H1 (cell line): Measurements from ENCODE around the gene GPBP1. TPM values are rescaled to one million over a fixed set of nuclear protein-coding genes. Genes with fewer than 3 reads are reported as not detected.

Source experiments
- CTCF ChIA-PET: fragments of 300-600 bp; sonication (Branson Sonifier 250); formaldehyde crosslinking; loops from one replicate; lab custom pipeline; 2021; ENCODE audit not compliant: partially characterized antibody; lab: Charles Lee
- POLR2A ChIA-PET: fragments of 300-600 bp; sonication (Branson Sonifier 250); formaldehyde crosslinking; loops from one replicate; lab custom pipeline; 2021; ENCODE audit warnings: inconsistent platforms; ENCODE audit not compliant: partially characterized antibody; lab: Charles Lee
- DNase-seq, 2 experiments: peaks; one replicate each; pipeline versions ENCODE4 v3.0.0 to v3.0.0-alpha.2; 2010 to 2022; ENCODE audit warnings: low spot score in 2 of 2, low read depth in 1 of 2, mixed read lengths in 1 of 2
- FAIRE-seq: peaks from 2 replicates; lab custom pipeline; 2011; peaks lifted over from hg19 to GRCh38; lab: Jason Lieb, UNC
- H2AFZ ChIP-seq: 2 replicates; pipeline ENCODE4 v1.8.1; 2012; ENCODE audit warnings: low read length, inconsistent platforms
- H2AK5ac ChIP-seq: 2 replicates; pipeline ENCODE4 v1.6.1; 2013; ENCODE audit warnings: low read depth, low read length
- H2BK120ac ChIP-seq: replicated peaks from 2 replicates; pipeline ENCODE3; 2013; ENCODE audit warnings: low read depth, low read length, inconsistent platforms
- H2BK12ac ChIP-seq: 2 replicates; pipeline ENCODE4 v1.6.1; 2013; ENCODE audit warnings: low read depth, low read length
- H2BK15ac ChIP-seq: 2 replicates; pipeline ENCODE4 v1.6.1; 2013; ENCODE audit warnings: low read length
- H2BK20ac ChIP-seq: 2 replicates; pipeline ENCODE4 v1.6.1; 2013; ENCODE audit warnings: low read length
- H2BK5ac ChIP-seq: 2 replicates; pipeline ENCODE4 v1.6.1; 2013; ENCODE audit warnings: low read depth, low read length
- H3K14ac ChIP-seq: 2 replicates; pipeline ENCODE4 v1.6.1; 2013; ENCODE audit warnings: inconsistent platforms; ENCODE audit not compliant: insufficient read length
- H3K18ac ChIP-seq: 2 replicates; pipeline ENCODE4 v1.6.1; 2013; ENCODE audit warnings: low read length; ENCODE audit errors: extremely low read depth
- H3K23ac ChIP-seq: 2 replicates; pipeline ENCODE4 v1.6.1; 2013; ENCODE audit warnings: inconsistent platforms; ENCODE audit not compliant: insufficient read length
- H3K23me2 ChIP-seq: 2 replicates; pipeline ENCODE4 v1.6.1; 2013; ENCODE audit warnings: low read depth, low read length
- H3K27ac ChIP-seq: 2 replicates; pipeline ENCODE4 v1.6.1; 2011; ENCODE audit warnings: low read depth, low read length, inconsistent platforms
- H3K27me3 ChIP-seq, 4 experiments: replicated peaks in 1 of 4; 1 replicate in 1 of 4; 2 replicates in 3 of 4; pipeline versions ENCODE4 v1.6.1 to v1.8.1; 2011 to 2013; ENCODE audit warnings: low read length in 3 of 4, mild to moderate bottlenecking in 3 of 4, inconsistent platforms in 2 of 4, mixed read lengths in 2 of 4, moderate library complexity in 1 of 4; ENCODE audit not compliant: control insufficient read depth in 3 of 4, insufficient read depth in 3 of 4; ENCODE audit errors: extremely low read depth in 1 of 4
- H3K36me3 ChIP-seq, 4 experiments: 2 replicates each; pipeline versions ENCODE4 v1.6.1 to v1.8.1; 2011 to 2013; ENCODE audit warnings: mild to moderate bottlenecking in 4 of 4, low read length in 3 of 4, moderate library complexity in 2 of 4, control low read depth in 1 of 4, inconsistent platforms in 1 of 4; ENCODE audit not compliant: insufficient read depth in 4 of 4, control insufficient read depth in 2 of 4
- H3K4ac ChIP-seq: replicated peaks from 2 replicates; pipeline ENCODE3; 2013; ENCODE audit warnings: low read length, low read depth, mixed read lengths, inconsistent platforms; ENCODE audit not compliant: insufficient read length
- H3K4me1 ChIP-seq, 4 experiments: replicated peaks in 1 of 4; 1 replicate in 1 of 4; 2 replicates in 3 of 4; pipeline versions ENCODE4 v1.6.1 to v1.8.1; 2011 to 2013; ENCODE audit warnings: low read length in 3 of 4, inconsistent platforms in 2 of 4, mixed read lengths in 1 of 4; ENCODE audit not compliant: insufficient read depth in 4 of 4, control insufficient read depth in 3 of 4
- H3K4me2 ChIP-seq, 2 experiments: 2 replicates each; pipeline versions ENCODE4 v1.6.1 to v1.8.1; 2011 to 2013; ENCODE audit warnings: low read depth in 2 of 2, low read length in 2 of 2, control low read depth in 1 of 2, inconsistent platforms in 1 of 2, mild to moderate bottlenecking in 1 of 2; ENCODE audit not compliant: insufficient read depth in 1 of 2
- H3K4me3 ChIP-seq, 4 experiments: fragments of 200-600, 300-600 bp in 1 of 4; sonication (generic), shearing (Covaris generic), sonication (Bioruptor Twin) in 1 of 4; 2 replicates each; pipeline versions ENCODE4 v1.5.1 to v1.8.1; 2011 to 2016; ENCODE audit warnings: low read length in 4 of 4, low read depth in 3 of 4, control low read depth in 2 of 4, inconsistent platforms in 2 of 4, mild to moderate bottlenecking in 2 of 4, mixed read lengths in 1 of 4, moderate library complexity in 1 of 4; ENCODE audit not compliant: insufficient read depth in 2 of 4; ENCODE audit errors: extremely low read depth in 1 of 4
- H3K56ac ChIP-seq: replicated peaks from 2 replicates; pipeline ENCODE3; 2013; ENCODE audit warnings: low read depth, mild to moderate bottlenecking, mixed read lengths, low read length, inconsistent platforms; ENCODE audit not compliant: insufficient read length
- H3K79me1 ChIP-seq: 2 replicates; pipeline ENCODE4 v1.6.1; 2013; ENCODE audit warnings: low read depth, low read length, control low read depth
- H3K79me2 ChIP-seq, 2 experiments: 2 replicates each; pipeline versions ENCODE4 v1.6.1 to v1.8.1; 2012 to 2013; ENCODE audit warnings: low read length in 2 of 2, mild to moderate bottlenecking in 2 of 2, inconsistent platforms in 1 of 2; ENCODE audit not compliant: insufficient read depth in 2 of 2, control insufficient read depth in 1 of 2
- H3K9ac ChIP-seq, 4 experiments: replicated peaks in 1 of 4; 1 replicate in 1 of 4; 2 replicates in 3 of 4; pipeline versions ENCODE4 v1.6.1 to v1.8.1; 2011 to 2013; ENCODE audit warnings: low read depth in 3 of 4, low read length in 3 of 4, control low read depth in 2 of 4, mild to moderate bottlenecking in 2 of 4, moderate library complexity in 2 of 4, inconsistent platforms in 1 of 4; ENCODE audit errors: extremely low read depth in 1 of 4
- H3K9me3 ChIP-seq, 2 experiments: 2 replicates each; pipeline versions ENCODE4 v1.6.1 to v1.8.1; 2012 to 2013; ENCODE audit warnings: mild to moderate bottlenecking in 2 of 2, moderate library complexity in 2 of 2, control low read depth in 1 of 2, inconsistent platforms in 1 of 2, low read depth in 1 of 2, low read length in 1 of 2, mixed read lengths in 1 of 2; ENCODE audit not compliant: insufficient read depth in 2 of 2
- H4K20me1 ChIP-seq, 2 experiments: replicated peaks in 1 of 2; 2 replicates each; pipeline versions ENCODE3 to v1.8.1; 2011 to 2013; ENCODE audit warnings: inconsistent platforms in 2 of 2, low read length in 2 of 2, mild to moderate bottlenecking in 1 of 2; ENCODE audit not compliant: insufficient read depth in 2 of 2, control insufficient read depth in 1 of 2
- H4K5ac ChIP-seq: 2 replicates; pipeline ENCODE4 v1.6.1; 2013; ENCODE audit warnings: low read length, low read depth, mixed read lengths, inconsistent platforms; ENCODE audit not compliant: insufficient read length
- H4K8ac ChIP-seq: 2 replicates; pipeline ENCODE4 v1.8.0; 2013; ENCODE audit warnings: mild to moderate bottlenecking, moderate library complexity, low read length, inconsistent platforms; ENCODE audit not compliant: insufficient read depth; ENCODE audit errors: extremely low read depth
- H4K91ac ChIP-seq: replicated peaks from 2 replicates; pipeline ENCODE3; 2013; ENCODE audit warnings: low read length, mixed read lengths, inconsistent platforms; ENCODE audit not compliant: insufficient read length
- POLR2AphosphoS5 ChIP-seq: IDR thresholded peaks from 2 replicates; pipeline ENCODE4 v1.6.1; 2011; ENCODE audit warnings: low read depth, low read length
- WGBS, 2 experiments: shearing (Covaris generic) in 1 of 2; methylation state at CpG; one replicate each; pipeline versions ENCODE4 v1.1.6 to v1.1.7; 2013 to 2015; ENCODE audit warnings: low lambda C conversion rate in 2 of 2, mixed read lengths in 2 of 2, inconsistent platforms in 1 of 2, low coverage in 1 of 2, missing lambda C conversion rate in 1 of 2; ENCODE audit not compliant: insufficient replicate concordance in 2 of 2, insufficient coverage in 1 of 2, insufficient read length in 1 of 2; ENCODE audit errors: extremely low coverage in 1 of 2, missing lambda C conversion rate in 1 of 2; 5-methylcytosine and 5-hydroxymethylcytosine counted together
- polyA plus RNA-seq, 7 experiments: library from polyadenylated mRNA; depleted of rRNA in 3 of 7; stranded (reverse) in 5 of 7; unstranded in 2 of 7; fragments of >200 nt in 5 of 7; fragments of 200-250 nt in 2 of 7; gene quantifications; 1 replicate in 5 of 7; 2 replicates in 1 of 7; 4 replicates in 1 of 7; pipeline versions ENCODE4 v1.2.1 to v1.2.3, GENCODE V29; 2011 to 2013; ENCODE audit warnings: missing spikeins in 2 of 7, mixed read lengths in 2 of 7
- total RNA-seq: library from RNA; stranded (reverse); fragmentation: NEBNext Ultra II Directional; extraction: Animal tissue kit (Norgen Biotek cat#: 25700); gene quantifications from 2 replicates; pipeline ENCODE4 v1.2.1, GENCODE V29; 2021

The GPBP1 gene
- total and polyA plus RNA-seq, 2 of the 8 experiments (the other 6 are each of a cell fraction or from before 2014, with no cell fraction given), result 29.2 to 108 TPM

GRCh38 chr5:57302164-57302563 is 128.3 kb downstream of the GPBP1 start:
- Histone ChIP-seq H3K79me1 (no peaks in the 10 kb centered on the region), H2BK5ac (no peak overlapping the region), H3K36me3 (no peaks in the 10 kb centered on the region), H3K79me2 (no peaks in the 10 kb centered on the region), H3K23ac (no peak overlapping the region), H3K56ac (no peak overlapping the region), H3K4me2 (no peak overlapping the region), H3K4me1 (no peaks in the 10 kb centered on the region), H3K23me2 (no peaks in the 10 kb centered on the region), H3K14ac (no peak overlapping the region), H3K9me3 (peaks cover 2 to 5% of the 10 kb centered on the region in 2 experiments; a peak in 2 of 4 replicates), H3K27ac (no peak overlapping the region), H3K4ac (no peak overlapping the region), H4K5ac (no peak overlapping the region), H4K91ac (no peak overlapping the region), H2AK5ac (no peak overlapping the region), H4K20me1 (no peaks in the 10 kb centered on the region), H2BK20ac (no peak overlapping the region), H3K18ac (no peak overlapping the region), H2BK120ac (no peak overlapping the region), H2BK12ac (no peak overlapping the region), H3K4me3 (no peak overlapping the region), H3K27me3 (no peaks in the 10 kb centered on the region), H2BK15ac (no peak overlapping the region), H3K9ac (no peak overlapping the region), H4K8ac (no peak overlapping the region), H2AFZ (no peak overlapping the region)
- no peak for FAIRE-seq
- ChIA-PET POLR2A (no interaction called here), CTCF (interaction anchor here (0.8 to 2.5 kb wide), 6 partner anchors 10 to 1160 kb away, joined by 3 to 14 read pairs (median 4); no protein-coding TSS in a partner anchor)
- DNase-seq, result no peak
- WGBS, 2 experiments, result 71% methylated on average over 6 of the region's 6 CpGs; no CpG with 5 or more reads in 1 of the 2 experiments
- no peak for TF ChIP-seq POLR2AphosphoS5
